ENCODE results near the gene ATP6V1B1. TPM values are rescaled to one million over a fixed set of nuclear protein-coding genes. Genes with fewer than 3 reads are reported as not detected.

The ATP6V1B1 gene
- total RNA-seq, 1 donor from 2014 or later: not detected

DNA sequence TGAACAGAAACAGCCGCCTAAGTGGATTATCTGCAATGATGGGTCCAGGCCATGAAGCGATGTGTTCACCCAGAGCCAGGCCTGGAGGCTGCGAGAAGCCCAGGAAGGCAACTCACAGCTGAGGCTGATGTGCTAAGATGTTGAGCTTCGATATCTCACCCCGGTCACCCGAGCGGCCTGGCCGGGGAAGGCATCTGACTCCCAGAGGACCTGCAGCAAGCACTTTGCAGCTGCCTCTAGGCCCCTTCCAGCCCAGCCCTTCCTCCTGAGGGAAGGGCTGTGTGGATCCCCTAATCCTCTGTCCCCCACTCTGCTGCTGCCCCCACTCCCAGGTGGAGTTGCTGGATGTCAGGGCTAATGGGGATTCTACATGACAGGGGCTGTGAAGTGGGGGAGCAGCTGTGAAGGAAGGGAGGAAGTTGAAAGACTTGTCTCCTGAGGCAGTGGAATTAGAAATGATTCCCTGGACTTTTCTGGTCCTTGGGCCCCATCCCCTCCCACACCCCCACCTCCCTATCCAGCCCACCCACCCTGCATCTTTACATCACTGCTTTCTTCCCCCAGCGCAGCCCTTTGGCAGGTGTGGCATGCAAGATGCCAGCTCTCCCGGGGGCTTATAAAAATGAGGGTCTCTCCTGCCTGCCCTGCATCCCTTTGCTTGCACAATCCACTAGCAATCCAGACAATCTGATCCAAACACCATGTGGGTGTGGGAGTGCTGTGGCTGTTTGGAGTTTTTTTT, 4.3 kb downstream of the ATP6V1B1 start:
- Mint-ChIP-seq H3K36me3 (ENCODE audit: low read depth) (no peaks in the 10 kb centered on the region), H3K27me3 (peaks cover 14% of the 10 kb centered on the region), H3K27ac (no peak overlapping the region), H3K9me3 (no peaks in the 10 kb centered on the region), H3K4me1 (no peaks in the 10 kb centered on the region), H3K4me3 (no peak overlapping the region)
- DNase-seq: no peak
- intact Hi-C loops (cut with micrococcal nuclease): no loop called here

DNA sequence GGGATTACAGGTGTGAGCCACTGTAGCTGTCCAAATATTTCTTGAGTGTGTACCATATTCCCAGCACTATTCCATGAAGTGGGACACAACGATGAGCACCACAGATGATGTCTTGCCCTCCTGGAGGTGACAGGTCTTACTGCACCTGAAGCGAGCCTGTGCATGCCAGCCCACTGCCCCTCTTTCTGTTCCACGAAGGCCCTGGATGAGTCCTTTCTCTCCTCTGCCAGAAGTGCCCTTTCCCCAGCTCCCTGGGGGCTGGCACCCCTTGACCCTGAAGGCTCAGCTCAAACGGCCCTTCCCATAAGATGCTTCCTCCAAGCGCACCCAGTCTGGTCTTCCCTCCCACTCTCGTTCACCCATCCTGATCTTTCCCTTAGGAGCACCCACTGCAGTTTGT, 5.5 kb downstream of the ATP6V1B1 start:
- intact Hi-C loops (cut with micrococcal nuclease): no loop called here
- no peak overlapping the region for H3K4me3 Mint-ChIP-seq

DNA sequence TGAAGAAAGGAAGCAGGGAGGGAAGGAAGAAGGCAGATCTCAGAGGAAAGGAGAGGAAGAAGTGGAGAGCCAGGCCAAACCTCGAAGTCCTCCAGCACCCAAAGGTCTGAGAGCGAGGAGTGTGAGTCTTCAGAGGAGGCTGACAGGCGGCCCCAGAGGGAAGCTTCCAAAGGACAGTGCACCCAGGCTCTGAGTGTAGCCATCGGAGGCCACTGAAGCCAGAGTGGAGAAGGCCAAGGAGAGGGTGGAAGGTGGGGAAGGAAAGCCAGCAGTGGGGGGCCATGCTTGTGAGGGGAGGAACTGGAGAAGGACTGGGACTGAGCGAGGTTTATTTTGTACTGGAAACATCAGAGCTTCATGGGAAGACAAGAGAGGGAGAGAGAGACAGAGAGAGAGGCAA, 6.0 kb downstream of the ATP6V1B1 start:
- Mint-ChIP-seq H3K27ac (no peak overlapping the region), H3K27me3 (peaks cover 13% of the 10 kb centered on the region), H3K9me3 (no peaks in the 10 kb centered on the region), H3K36me3 (ENCODE audit: low read depth) (no peaks in the 10 kb centered on the region), H3K4me3 (no peak overlapping the region), H3K4me1 (peaks cover 1% of the 10 kb centered on the region)
- DNase-seq: no peak
- intact Hi-C loops (cut with micrococcal nuclease): no loop called here

More for the DNA sequence above, 5.5 kb downstream of the ATP6V1B1 start:
- H3K36me3 Mint-ChIP-seq (ENCODE audit: low read depth): no peaks in the 10 kb centered on the region
- H3K9me3 Mint-ChIP-seq: no peaks in the 10 kb centered on the region
- peaks cover 15% of the 10 kb centered on the region for H3K27me3 Mint-ChIP-seq
- no peaks in the 10 kb centered on the region for H3K4me1 Mint-ChIP-seq
- DNase-seq: no peak
- H3K27ac Mint-ChIP-seq: no peak overlapping the region

- H3K9me3 Mint-ChIP-seq: no peaks in the 10 kb centered on the region
Measured at GRCh38 chr2:70942396-70943204, 6.9 kb downstream of the ATP6V1B1 start.

GRCh38 chr2:70943205-70943871, 7.6 kb downstream of the ATP6V1B1 start:
- Mint-ChIP-seq H3K9me3 (no peaks in the 10 kb centered on the region), H3K36me3 (ENCODE audit: low read depth) (no peaks in the 10 kb centered on the region), H3K27ac (no peak overlapping the region), H3K4me1 (peaks cover 15% of the 10 kb centered on the region), H3K4me3 (no peak overlapping the region), H3K27me3 (peaks cover 14% of the 10 kb centered on the region)
- DNase-seq: no peak
- intact Hi-C loops (cut with micrococcal nuclease): no loop called here

More at GRCh38 chr2:70942396-70943204, 6.9 kb downstream of the ATP6V1B1 start:
- intact Hi-C loops (cut with micrococcal nuclease): no loop called here
- peaks cover 8% of the 10 kb centered on the region for H3K4me1 Mint-ChIP-seq
- no peak overlapping the region for H3K4me3 Mint-ChIP-seq
- no peak overlapping the region for H3K27ac Mint-ChIP-seq
- DNase-seq: no peak
- H3K36me3 Mint-ChIP-seq (ENCODE audit: low read depth): no peaks in the 10 kb centered on the region
- H3K27me3 Mint-ChIP-seq: peaks cover 13% of the 10 kb centered on the region

GRCh38 chr2:70944111-70944690, 8.5 kb downstream of the ATP6V1B1 start:
- H3K36me3 Mint-ChIP-seq (ENCODE audit: low read depth): no peaks in the 10 kb centered on the region
- no peaks in the 10 kb centered on the region for H3K9me3 Mint-ChIP-seq
- no peak overlapping the region for H3K4me3 Mint-ChIP-seq
- intact Hi-C loops (cut with micrococcal nuclease): no loop called here
- no peak overlapping the region for H3K27ac Mint-ChIP-seq
- H3K27me3 Mint-ChIP-seq: peaks cover 11% of the 10 kb centered on the region
- DNase-seq: no peak
- H3K4me1 Mint-ChIP-seq: peaks cover 16% of the 10 kb centered on the region

DNA sequence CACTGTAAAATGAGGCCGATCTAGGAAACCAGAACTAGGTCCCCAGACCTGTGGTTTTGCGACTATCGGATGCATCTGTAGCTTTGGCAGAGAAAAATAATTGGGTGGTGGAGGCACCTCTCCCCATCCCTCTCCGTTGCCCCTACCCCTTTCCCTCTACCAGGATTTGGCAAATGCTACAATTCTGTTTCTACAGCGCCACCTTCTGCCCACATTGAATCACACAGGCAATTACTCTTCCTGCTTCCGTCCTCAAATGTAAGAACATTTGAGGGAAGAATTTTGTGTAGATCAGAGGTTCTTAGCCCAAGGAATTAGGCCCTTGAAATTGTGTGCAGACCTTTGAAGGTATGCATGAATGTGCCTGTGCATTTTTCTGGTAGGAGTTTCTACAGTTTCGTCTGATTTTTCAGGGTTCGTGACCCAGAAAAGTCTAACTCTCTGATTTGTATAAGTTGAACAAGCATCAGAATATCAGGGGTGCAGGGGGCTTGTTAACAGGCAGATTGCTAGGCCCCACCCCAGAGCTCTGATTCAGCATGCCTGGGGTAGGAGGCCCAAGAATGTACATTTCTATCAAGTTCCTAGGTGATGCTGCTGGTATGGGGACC, 11.2 kb downstream of the ATP6V1B1 start:
- intact Hi-C loops (cut with micrococcal nuclease): loop anchor here (1.0 to 5.0 kb wide), 2 partner anchors 158 to 290 kb away; no protein-coding TSS in a partner anchor
- Mint-ChIP-seq H3K36me3 (ENCODE audit: low read depth) (no peaks in the 10 kb centered on the region), H3K9me3 (no peaks in the 10 kb centered on the region), H3K27me3 (peaks cover 14% of the 10 kb centered on the region), H3K4me1 (peaks cover 16% of the 10 kb centered on the region), H3K27ac (no peak overlapping the region), H3K4me3 (no peak overlapping the region)
- DNase-seq: peak; percentile 87

- Mint-ChIP-seq H3K36me3 (ENCODE audit: low read depth) (no peaks in the 10 kb centered on the region), H3K27me3 (peaks cover 18% of the 10 kb centered on the region), H3K9me3 (no peaks in the 10 kb centered on the region), H3K27ac (no peak overlapping the region), H3K4me1 (peaks cover 16% of the 10 kb centered on the region), H3K4me3 (peak overlapping the region; percentile 83)
- intact Hi-C loops (cut with micrococcal nuclease): loop anchor here (1.0 to 5.0 kb wide), 4 partner anchors 76 to 643 kb away; no protein-coding TSS in a partner anchor
- no peak for DNase-seq
Measured at GRCh38 chr2:70947556-70948184, 12.0 kb downstream of the ATP6V1B1 start.

GRCh38 chr2:70948337-70949003, 12.8 kb downstream of the ATP6V1B1 start:
- peak; percentile 93 for DNase-seq
- intact Hi-C loops (cut with micrococcal nuclease): loop anchor here (1.0 to 5.0 kb wide), 3 partner anchors 77 to 644 kb away; no protein-coding TSS in a partner anchor
- H3K9me3 Mint-ChIP-seq: no peaks in the 10 kb centered on the region
- peak overlapping the region; percentile 83 for H3K4me3 Mint-ChIP-seq
- peaks cover 16% of the 10 kb centered on the region for H3K4me1 Mint-ChIP-seq
- H3K36me3 Mint-ChIP-seq (ENCODE audit: low read depth): no peaks in the 10 kb centered on the region
- peak overlapping the region; percentile 58 for H3K27ac Mint-ChIP-seq
- H3K27me3 Mint-ChIP-seq: peaks cover 23% of the 10 kb centered on the region

DNA sequence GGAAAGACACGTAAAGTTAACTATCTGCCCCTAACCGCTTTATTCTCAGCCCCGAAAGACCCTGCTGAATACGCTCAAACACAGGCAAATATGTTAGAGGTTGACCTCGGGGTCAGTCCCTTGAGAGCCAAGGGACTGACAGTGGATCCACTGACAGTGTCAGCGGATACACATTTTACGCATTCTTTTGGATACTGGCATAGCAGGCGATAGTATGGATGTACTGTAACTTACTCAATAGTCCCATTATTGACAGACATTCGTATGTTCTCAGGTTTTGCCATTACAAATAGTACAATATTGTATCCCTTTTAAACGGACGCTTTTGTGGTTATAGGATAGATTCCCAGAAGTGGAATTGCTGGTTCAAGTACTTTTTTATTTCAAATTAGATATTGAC, 13.4 kb downstream of the ATP6V1B1 start:
- intact Hi-C loops (cut with micrococcal nuclease): loop anchor here (2.0 to 5.0 kb wide), 2 partner anchors 292 to 644 kb away; no protein-coding TSS in a partner anchor
- no peaks in the 10 kb centered on the region for H3K36me3 Mint-ChIP-seq (ENCODE audit: low read depth)
- no peak for DNase-seq
- H3K27me3 Mint-ChIP-seq: peaks cover 28% of the 10 kb centered on the region
- H3K4me3 Mint-ChIP-seq: no peak overlapping the region
- no peaks in the 10 kb centered on the region for H3K9me3 Mint-ChIP-seq
- peaks cover 16% of the 10 kb centered on the region for H3K4me1 Mint-ChIP-seq
- no peak overlapping the region for H3K27ac Mint-ChIP-seq

DNA sequence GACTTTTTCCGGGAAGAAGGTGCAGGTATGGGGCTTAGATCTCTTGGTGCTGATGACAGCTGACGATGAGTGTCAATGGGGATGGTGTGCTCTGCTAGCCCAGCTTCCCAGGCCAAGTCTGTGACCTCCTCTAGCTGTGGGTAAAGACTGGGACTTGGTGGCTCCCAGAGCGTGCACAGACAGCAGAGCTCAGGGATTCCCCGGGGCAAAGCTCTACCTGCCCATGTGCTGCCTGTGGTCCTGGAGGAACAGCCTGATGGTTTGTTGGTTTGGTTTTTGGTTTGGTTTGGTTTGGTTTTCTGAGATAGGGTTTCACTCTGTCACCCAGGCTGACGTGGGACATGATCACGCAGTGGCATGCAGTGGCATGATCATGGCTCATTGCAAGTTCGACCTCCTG, 19.2 kb downstream of the ATP6V1B1 start:
- no peak overlapping the region for H3K27ac Mint-ChIP-seq

DNA sequence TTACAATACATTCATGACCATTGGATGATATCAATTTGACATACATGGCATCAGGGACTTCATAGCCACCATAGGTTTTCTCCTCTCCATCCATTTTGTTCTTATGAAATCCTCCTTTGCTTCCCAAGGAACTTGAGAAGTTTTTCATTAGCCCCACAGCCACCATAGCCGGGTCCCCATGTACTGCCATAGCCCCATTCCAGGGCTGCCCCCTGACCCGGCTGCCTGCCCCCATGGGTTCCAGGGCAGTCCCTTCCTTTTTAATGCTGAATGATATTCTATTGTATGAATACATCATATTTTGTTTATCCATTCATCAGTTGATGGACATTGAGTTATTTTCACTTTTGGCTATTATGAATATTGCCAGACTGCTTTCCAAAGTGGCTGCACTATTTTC, 20.4 kb downstream of the ATP6V1B1 start:
- Mint-ChIP-seq H3K4me1 (peaks cover 2% of the 10 kb centered on the region), H3K27ac (no peak overlapping the region), H3K4me3 (no peak overlapping the region), H3K36me3 (ENCODE audit: low read depth) (no peaks in the 10 kb centered on the region), H3K9me3 (no peaks in the 10 kb centered on the region), H3K27me3 (peaks cover 39% of the 10 kb centered on the region)
- intact Hi-C loops (cut with micrococcal nuclease): no loop called here
- no peak for DNase-seq

More for the DNA sequence above, 19.2 kb downstream of the ATP6V1B1 start:
- no peaks in the 10 kb centered on the region for H3K9me3 Mint-ChIP-seq
- H3K27me3 Mint-ChIP-seq: peaks cover 39% of the 10 kb centered on the region
- H3K4me1 Mint-ChIP-seq: peaks cover 2% of the 10 kb centered on the region
- intact Hi-C loops (cut with micrococcal nuclease): no loop called here
- DNase-seq: no peak
- no peak overlapping the region for H3K4me3 Mint-ChIP-seq
- H3K36me3 Mint-ChIP-seq (ENCODE audit: low read depth): no peaks in the 10 kb centered on the region
